Fibroblast of lung (primary cell): ENCODE measurements around the gene ARL5C. TPM values are rescaled to one million over a fixed set of nuclear protein-coding genes. Genes with fewer than 3 reads are reported as not detected.

ENCODE experiments used
- DNase-seq, 2 donors: peaks; one replicate each; pipeline versions ENCODE4 v3.0.0 to v3.0.0-alpha.2; 2010; ENCODE audit warnings: low read depth in 2 of 2
- H2AFZ ChIP-seq: 2 replicates; pipeline ENCODE4 v1.5.1; 2012; ENCODE audit warnings: low read length, control low read depth, inconsistent platforms
- H3K27ac ChIP-seq: 2 replicates; pipeline ENCODE4 v1.5.1; 2011; ENCODE audit warnings: low read length, control low read depth; ENCODE audit not compliant: insufficient read depth
- H3K27me3 ChIP-seq: 2 replicates; pipeline ENCODE4 v1.5.1; 2011; ENCODE audit warnings: mild to moderate bottlenecking, low read length; ENCODE audit not compliant: control insufficient read depth, insufficient read depth
- H3K36me3 ChIP-seq: 2 replicates; pipeline ENCODE4 v1.5.1; 2011; ENCODE audit warnings: low read length; ENCODE audit not compliant: control insufficient read depth, insufficient read depth
- H3K4me1 ChIP-seq: 2 replicates; pipeline ENCODE4 v1.5.1; 2011; ENCODE audit warnings: low read length; ENCODE audit not compliant: control insufficient read depth, insufficient read depth; ENCODE audit errors: extremely low read depth
- H3K4me2 ChIP-seq: 2 replicates; pipeline ENCODE4 v1.5.1; 2011; ENCODE audit warnings: low read length, control low read depth; ENCODE audit not compliant: insufficient read depth; ENCODE audit errors: extremely low read depth
- H3K4me3 ChIP-seq, 4 experiments: fragments of 200-600 bp in 1 of 4; sonication (generic) in 1 of 4; replicated peaks in 1 of 4; 2 replicates each; pipeline ENCODE4 v1.5.1; 2011 to 2016; ENCODE audit warnings: low read length in 4 of 4, low read depth in 3 of 4, mild to moderate bottlenecking in 3 of 4, control low read depth in 2 of 4, inconsistent platforms in 1 of 4, mixed read lengths in 1 of 4; ENCODE audit not compliant: insufficient read depth in 1 of 4; ENCODE audit errors: control extremely low read depth in 1 of 4
- H3K79me2 ChIP-seq: 2 replicates; pipeline ENCODE4 v1.5.1; 2012; ENCODE audit warnings: mild to moderate bottlenecking, low read length, inconsistent platforms; ENCODE audit not compliant: control insufficient read depth, insufficient read depth
- H3K9ac ChIP-seq: 2 replicates; pipeline ENCODE4 v1.5.1; 2011; ENCODE audit warnings: mild to moderate bottlenecking, low read length, control low read depth; ENCODE audit not compliant: insufficient read depth
- H3K9me3 ChIP-seq: 2 replicates; pipeline ENCODE4 v1.5.1; 2012; ENCODE audit warnings: low read depth, low read length; ENCODE audit not compliant: control insufficient read depth, insufficient read depth
- H4K20me1 ChIP-seq: 2 replicates; pipeline ENCODE4 v1.5.1; 2011; ENCODE audit warnings: low read length; ENCODE audit not compliant: control insufficient read depth, insufficient read depth; ENCODE audit errors: extremely low read depth
- EZH2 ChIP-seq: IDR thresholded peaks from 2 replicates; pipeline ENCODE4 v1.5.1; 2012; ENCODE audit warnings: low read length, control low read depth, mild to moderate bottlenecking; ENCODE audit errors: missing control alignments
- polyA plus RNA-seq, 2 donors: library from polyadenylated mRNA; depleted of rRNA in 1 of 2; stranded (reverse) in 1 of 2; unstranded in 1 of 2; fragments of >200 nt; gene quantifications; 2 replicates each; pipeline ENCODE4 v1.2.1, GENCODE V29; 2011 to 2012; ENCODE audit warnings: missing spikeins in 1 of 2
- total RNA-seq: library from RNA; depleted of rRNA; stranded (reverse); fragments of >200 nt; gene quantifications from 2 replicates; pipeline ENCODE4 v1.2.1, GENCODE V29; 2014
- TF ChIP-seq, protein P1 (sequence below), 2 donors: IDR thresholded peaks in 1 of 2; conservative IDR thresholded peaks in 1 of 2; 1 replicate in 1 of 2; 2 replicates in 1 of 2; pipeline ENCODE4 v1.5.1; 2011 to 2012; ENCODE audit warnings: low read length in 2 of 2, control low read depth in 1 of 2, inconsistent platforms in 1 of 2, low read depth in 1 of 2, mild to moderate bottlenecking in 1 of 2

ARL5C gene
- total and polyA plus RNA-seq, 2 donors (not counting 1 experiment from before 2014, with no cell fraction given) = not detected

DNA sequence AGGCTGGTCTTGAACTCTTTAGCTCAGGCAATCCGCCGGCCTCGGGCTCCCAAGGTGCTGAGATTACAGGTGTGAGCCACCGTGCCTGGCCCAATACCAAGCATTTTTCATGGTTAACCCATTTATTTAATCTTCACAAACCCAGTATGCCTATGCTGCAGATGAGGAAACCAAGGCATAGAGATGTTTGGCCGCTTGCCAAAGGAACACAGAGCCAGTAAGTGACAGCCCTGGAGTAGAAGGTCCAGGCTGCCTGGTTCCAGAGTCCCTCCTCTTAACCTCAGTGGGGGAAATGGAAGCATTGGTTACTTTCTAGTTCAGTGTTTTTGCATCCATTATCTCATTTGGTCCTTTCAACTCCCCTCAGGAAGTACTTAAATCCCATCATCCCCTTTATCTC lies 15.3 kb upstream of the ARL5C start:
- no peak overlapping the region for H3K4me3 ChIP-seq
- no peak for TF ChIP-seq EZH2
- TF ChIP-seq, protein P1, sequence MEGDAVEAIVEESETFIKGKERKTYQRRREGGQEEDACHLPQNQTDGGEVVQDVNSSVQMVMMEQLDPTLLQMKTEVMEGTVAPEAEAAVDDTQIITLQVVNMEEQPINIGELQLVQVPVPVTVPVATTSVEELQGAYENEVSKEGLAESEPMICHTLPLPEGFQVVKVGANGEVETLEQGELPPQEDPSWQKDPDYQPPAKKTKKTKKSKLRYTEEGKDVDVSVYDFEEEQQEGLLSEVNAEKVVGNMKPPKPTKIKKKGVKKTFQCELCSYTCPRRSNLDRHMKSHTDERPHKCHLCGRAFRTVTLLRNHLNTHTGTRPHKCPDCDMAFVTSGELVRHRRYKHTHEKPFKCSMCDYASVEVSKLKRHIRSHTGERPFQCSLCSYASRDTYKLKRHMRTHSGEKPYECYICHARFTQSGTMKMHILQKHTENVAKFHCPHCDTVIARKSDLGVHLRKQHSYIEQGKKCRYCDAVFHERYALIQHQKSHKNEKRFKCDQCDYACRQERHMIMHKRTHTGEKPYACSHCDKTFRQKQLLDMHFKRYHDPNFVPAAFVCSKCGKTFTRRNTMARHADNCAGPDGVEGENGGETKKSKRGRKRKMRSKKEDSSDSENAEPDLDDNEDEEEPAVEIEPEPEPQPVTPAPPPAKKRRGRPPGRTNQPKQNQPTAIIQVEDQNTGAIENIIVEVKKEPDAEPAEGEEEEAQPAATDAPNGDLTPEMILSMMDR (conservative IDR thresholded peaks at IDR 0.05 in 1 of 2, IDR thresholded peaks at IDR 0.05 in 1 of 2; ENCODE audit: low read depth in 1 of 2, low read length in 2 of 2) = no peak
- no peak for DNase-seq

DNA sequence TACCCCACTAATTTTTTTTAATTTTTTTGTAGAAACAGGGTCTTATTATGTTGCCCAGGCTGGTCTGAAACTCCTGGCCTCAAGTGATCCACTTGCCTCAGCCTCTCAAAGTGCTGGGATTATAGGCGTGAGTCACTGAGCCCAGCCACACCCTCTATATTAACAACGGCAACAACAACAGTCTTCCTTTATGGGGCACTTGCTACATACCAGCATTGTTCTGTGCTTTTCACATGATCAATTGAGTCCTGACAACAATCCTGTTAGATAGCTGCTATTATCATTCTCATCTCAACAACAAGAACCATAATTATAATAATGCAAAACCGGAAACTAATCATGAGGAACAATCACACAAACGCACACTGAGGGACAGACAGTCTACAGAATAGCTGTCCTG lies 12.6 kb upstream of the ARL5C start:
- no peaks in the 10 kb centered on the region for H3K9me3 ChIP-seq
- H4K20me1 ChIP-seq = no peaks in the 10 kb centered on the region
- no peaks in the 10 kb centered on the region for H3K4me1 ChIP-seq
- peaks cover 23% of the 10 kb centered on the region for H3K36me3 ChIP-seq
- no peak overlapping the region for H3K4me3 ChIP-seq
- no peak overlapping the region for H2AFZ ChIP-seq
- no peaks in the 10 kb centered on the region for H3K27me3 ChIP-seq
- no peak overlapping the region for H3K27ac ChIP-seq
- peak in 1 of 2 donors; percentile 28 for DNase-seq
- TF ChIP-seq EZH2 = no peak
- TF ChIP-seq, protein P1 (conservative IDR thresholded peaks at IDR 0.05 in 1 of 2, IDR thresholded peaks at IDR 0.05 in 1 of 2; ENCODE audit: low read depth in 1 of 2, low read length in 2 of 2) = no peak
- H3K9ac ChIP-seq = no peak overlapping the region
- no peaks in the 10 kb centered on the region for H3K79me2 ChIP-seq
- H3K4me2 ChIP-seq = no peak overlapping the region

More for the DNA sequence above, 15.3 kb upstream of the ARL5C start:
- Histone ChIP-seq H2AFZ (no peak overlapping the region), H4K20me1 (no peaks in the 10 kb centered on the region), H3K4me1 (no peaks in the 10 kb centered on the region), H3K36me3 (peaks cover 24% of the 10 kb centered on the region), H3K27ac (no peak overlapping the region), H3K4me2 (no peak overlapping the region), H3K27me3 (no peaks in the 10 kb centered on the region), H3K79me2 (no peaks in the 10 kb centered on the region), H3K9me3 (no peaks in the 10 kb centered on the region), H3K9ac (no peak overlapping the region)

DNA sequence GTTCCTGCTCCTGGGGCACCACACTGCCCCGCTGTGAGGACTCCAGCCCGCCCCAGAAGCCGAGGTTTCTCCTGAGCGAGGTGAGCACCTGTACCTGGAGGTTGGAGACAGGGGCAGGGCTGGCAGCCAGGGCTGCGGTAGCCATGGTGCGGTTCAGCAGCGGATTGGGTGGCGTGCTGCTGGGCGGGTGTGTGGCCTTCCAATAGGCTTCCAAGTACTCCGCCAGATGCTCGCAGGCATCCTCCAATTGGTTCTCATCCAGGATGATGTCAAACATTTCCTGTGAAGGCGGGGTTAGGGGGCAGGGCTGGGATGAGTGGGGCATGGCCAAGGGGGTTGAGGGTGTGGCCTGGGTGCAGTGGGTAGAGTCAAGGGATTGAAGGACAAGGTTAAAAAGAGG lies 11.3 kb upstream of the ARL5C start:
- Histone ChIP-seq H3K9me3 (no peaks in the 10 kb centered on the region), H3K36me3 (peaks cover 20% of the 10 kb centered on the region), H3K27me3 (no peaks in the 10 kb centered on the region), H3K27ac (no peak overlapping the region), H3K4me1 (no peaks in the 10 kb centered on the region), H4K20me1 (no peaks in the 10 kb centered on the region), H3K79me2 (no peaks in the 10 kb centered on the region), H2AFZ (no peak overlapping the region), H3K4me2 (no peak overlapping the region), H3K9ac (no peak overlapping the region), H3K4me3 (no peak overlapping the region)
- no peak for DNase-seq
- no peak for TF ChIP-seq EZH2
- TF ChIP-seq, protein P1 (conservative IDR thresholded peaks at IDR 0.05 in 1 of 2, IDR thresholded peaks at IDR 0.05 in 1 of 2; ENCODE audit: low read depth in 1 of 2, low read length in 2 of 2) = no peak
